Measurements from ENCODE around the gene FIBP.
"Not testable (repeated sequence)": the region's sequence is repeated elsewhere in the genome, so short reads cannot be mapped to it uniquely, and the experiment has no call there.

The FIBP gene

GRCh38 chr11:65900125-65900898 lies 12.0 kb upstream of the FIBP start, which contains the start of gene FOSL1:
FOSL1 (minus strand) TSS chr11:65900388; CDS start chr11:65900339, 49 bp downstream.
- Mint-ChIP-seq H3K27ac (peak within 1 kb of the TSS; percentile 80), H3K9me3 (no peaks in the 10 kb centered on the region), H3K27me3 (ENCODE audit: low read depth) (peaks cover 12% of the 10 kb centered on the region), H3K36me3 (ENCODE audit: low read depth) (peaks cover 2% of the 10 kb centered on the region), H3K4me1 (ENCODE audit: low read depth) (peaks cover 20% of the 10 kb centered on the region), H3K4me3 (peak within 1 kb of the TSS; percentile 67)

- H3K9me3 Mint-ChIP-seq = no peaks in the 10 kb centered on the region
Observed at GRCh38 chr11:65899356-65900124, 11.3 kb upstream of the FIBP start.

GRCh38 chr11:65898656-65899355 lies 10.5 kb upstream of the FIBP start:
- H3K4me1 Mint-ChIP-seq (ENCODE audit: low read depth) = peaks cover 29% of the 10 kb centered on the region
- H3K27me3 Mint-ChIP-seq (ENCODE audit: low read depth) = peaks cover 8% of the 10 kb centered on the region
- no peaks in the 10 kb centered on the region for H3K9me3 Mint-ChIP-seq
- H3K4me3 Mint-ChIP-seq = peak overlapping the region; percentile 70
- peak overlapping the region; percentile 84 for H3K27ac Mint-ChIP-seq
- peaks cover 2% of the 10 kb centered on the region for H3K36me3 Mint-ChIP-seq (ENCODE audit: low read depth)

More at GRCh38 chr11:65899356-65900124, 11.3 kb upstream of the FIBP start:
- Mint-ChIP-seq H3K27me3 (ENCODE audit: low read depth) (peaks cover 12% of the 10 kb centered on the region), H3K4me1 (ENCODE audit: low read depth) (peaks cover 23% of the 10 kb centered on the region), H3K36me3 (ENCODE audit: low read depth) (peaks cover 2% of the 10 kb centered on the region), H3K4me3 (peak overlapping the region; percentile 67), H3K27ac (peak overlapping the region; percentile 55)

- H3K9me3 Mint-ChIP-seq = no peaks in the 10 kb centered on the region
- H3K4me1 Mint-ChIP-seq (ENCODE audit: low read depth) = peaks cover 42% of the 10 kb centered on the region
- peaks cover 2% of the 10 kb centered on the region for H3K36me3 Mint-ChIP-seq (ENCODE audit: low read depth)
- peak overlapping the region; percentile 31 for H3K27ac Mint-ChIP-seq
- H3K27me3 Mint-ChIP-seq (ENCODE audit: low read depth) = peaks cover 1% of the 10 kb centered on the region
- peak overlapping the region; percentile 28 for H3K4me3 Mint-ChIP-seq
Observed at GRCh38 chr11:65897020-65897471, 8.8 kb upstream of the FIBP start.

GRCh38 chr11:65896034-65896999 lies 8.0 kb upstream of the FIBP start:
- no peaks in the 10 kb centered on the region for H3K27me3 Mint-ChIP-seq (ENCODE audit: low read depth)
- H3K27ac Mint-ChIP-seq = peak overlapping the region; percentile 62
- H3K4me3 Mint-ChIP-seq = no peak overlapping the region
- H3K4me1 Mint-ChIP-seq (ENCODE audit: low read depth) = peaks cover 43% of the 10 kb centered on the region
- no peaks in the 10 kb centered on the region for H3K9me3 Mint-ChIP-seq
- peaks cover 2% of the 10 kb centered on the region for H3K36me3 Mint-ChIP-seq (ENCODE audit: low read depth)

- peaks cover 41% of the 10 kb centered on the region for H3K4me1 Mint-ChIP-seq (ENCODE audit: low read depth)
- no peaks in the 10 kb centered on the region for H3K27me3 Mint-ChIP-seq (ENCODE audit: low read depth)
- H3K27ac Mint-ChIP-seq = peak overlapping the region; percentile 62
- peak overlapping the region; percentile 25 for H3K4me3 Mint-ChIP-seq
- peaks cover 2% of the 10 kb centered on the region for H3K36me3 Mint-ChIP-seq (ENCODE audit: low read depth)
- no peaks in the 10 kb centered on the region for H3K9me3 Mint-ChIP-seq
Observed at GRCh38 chr11:65895482-65895981, 7.3 kb upstream of the FIBP start.

- H3K36me3 Mint-ChIP-seq (ENCODE audit: low read depth) = peaks cover 2% of the 10 kb centered on the region
- H3K4me1 Mint-ChIP-seq (ENCODE audit: low read depth) = peaks cover 53% of the 10 kb centered on the region
- H3K9me3 Mint-ChIP-seq = no peaks in the 10 kb centered on the region
- H3K4me3 Mint-ChIP-seq = peak overlapping the region; percentile 65
- no peaks in the 10 kb centered on the region for H3K27me3 Mint-ChIP-seq (ENCODE audit: low read depth)
- peak overlapping the region; percentile 84 for H3K27ac Mint-ChIP-seq
Observed at GRCh38 chr11:65894034-65894591, 5.8 kb upstream of the FIBP start.

GRCh38 chr11:65892661-65893317 lies 4.5 kb upstream of the FIBP start:
- Mint-ChIP-seq H3K27me3 (ENCODE audit: low read depth) (no peaks in the 10 kb centered on the region), H3K4me1 (ENCODE audit: low read depth) (peaks cover 57% of the 10 kb centered on the region)

GRCh38 chr11:65892137-65892540 lies 3.9 kb upstream of the FIBP start:
- H3K4me1 Mint-ChIP-seq (ENCODE audit: low read depth) = peaks cover 57% of the 10 kb centered on the region
- H3K36me3 Mint-ChIP-seq (ENCODE audit: low read depth); H3K27me3 Mint-ChIP-seq (ENCODE audit: low read depth); H3K9me3 Mint-ChIP-seq: not testable (repeated sequence)
- peak overlapping the region; percentile 65 for H3K4me3 Mint-ChIP-seq
- peak overlapping the region; percentile 76 for H3K27ac Mint-ChIP-seq

More at GRCh38 chr11:65892661-65893317, 4.5 kb upstream of the FIBP start:
- Mint-ChIP-seq H3K36me3 (ENCODE audit: low read depth) (peaks cover 4% of the 10 kb centered on the region), H3K9me3 (no peaks in the 10 kb centered on the region), H3K4me3 (peak overlapping the region; percentile 65), H3K27ac (peak overlapping the region; percentile 84)

GRCh38 chr11:65891219-65892136 lies 3.2 kb upstream of the FIBP start:
- H3K4me3 Mint-ChIP-seq = peak overlapping the region; percentile 73
- peaks cover 58% of the 10 kb centered on the region for H3K4me1 Mint-ChIP-seq (ENCODE audit: low read depth)
- no peaks in the 10 kb centered on the region for H3K27me3 Mint-ChIP-seq (ENCODE audit: low read depth)
- peaks cover 8% of the 10 kb centered on the region for H3K36me3 Mint-ChIP-seq (ENCODE audit: low read depth)
- peak overlapping the region; percentile 76 for H3K27ac Mint-ChIP-seq
- no peaks in the 10 kb centered on the region for H3K9me3 Mint-ChIP-seq

- H3K27me3 Mint-ChIP-seq (ENCODE audit: low read depth) = no peaks in the 10 kb centered on the region
- peaks cover 9% of the 10 kb centered on the region for H3K36me3 Mint-ChIP-seq (ENCODE audit: low read depth)
- H3K4me1 Mint-ChIP-seq (ENCODE audit: low read depth) = peaks cover 56% of the 10 kb centered on the region
- H3K9me3 Mint-ChIP-seq = no peaks in the 10 kb centered on the region
- H3K4me3 Mint-ChIP-seq = peak within 1 kb of the TSS; percentile 92
- peak within 1 kb of the TSS; percentile 97 for H3K27ac Mint-ChIP-seq
Observed at GRCh38 chr11:65890324-65891218, 2.3 kb upstream of the FIBP start, which contains the start of gene CCDC85B. CCDC85B (plus strand) TSS chr11:65890673; CDS start chr11:65890784, 111 bp downstream.
